K562 (cell line): Measurements from ENCODE around the gene ADAP2. TPM values are rescaled to one million over a fixed set of nuclear protein-coding genes. Genes with fewer than 3 reads are reported as not detected.
A peak's percentile ranks its signal among the peaks of the same experiment; 100 is the strongest.

Source experiments
- ARID2 ChIP-seq: fragments of 450-650 bp; IDR thresholded peaks from 2 replicates; pipeline ENCODE4 v1.6.1; 2017; ENCODE audit warnings: antibody characterized with exemption, mild to moderate bottlenecking
- CHCHD3 ChIP-seq: fragments of 250-450 bp; sonication (Bioruptor Pico); IDR thresholded peaks from 2 replicates; pipeline ENCODE4 v2.1.2; 2022; ENCODE audit warnings: mild to moderate bottlenecking
- EZH2 ChIP-seq: IDR thresholded peaks from 2 replicates; pipeline ENCODE4 v1.6.1; 2012; ENCODE audit warnings: low read depth, mild to moderate bottlenecking, inconsistent platforms, low read length, borderline replicate concordance
- FOS ChIP-seq: IDR thresholded peaks from 3 replicates; pipeline ENCODE4 v1.6.1; 2011; ENCODE audit not compliant: insufficient read length; ENCODE audit errors: extremely low read depth
- FOXA1 ChIP-seq: fragments of 450-650 bp; IDR thresholded peaks from 2 replicates; pipeline ENCODE4 v1.6.1; 2016; ENCODE audit warnings: mild to moderate bottlenecking, borderline replicate concordance
- GABPB2 ChIP-seq: fragments of 250-450 bp; sonication (Bioruptor Pico); conservative IDR thresholded peaks from 2 replicates; pipeline ENCODE4 v1.5.1; 2021; ENCODE audit warnings: mild to moderate bottlenecking
- HEY1 ChIP-seq: fragments of 250-450 bp; sonication (Bioruptor Pico); IDR thresholded peaks from 2 replicates; pipeline ENCODE4 v1.5.0; 2020; ENCODE audit warnings: mild to moderate bottlenecking, moderate library complexity, borderline replicate concordance
- IRF2 ChIP-seq: sonication (generic); formaldehyde crosslinking; IDR thresholded peaks from 2 replicates; pipeline ENCODE4 v1.8.1; 2022; ENCODE audit warnings: mild to moderate bottlenecking, missing genetic modification reagents
- KAT7 ChIP-seq: sonication (generic); formaldehyde crosslinking; IDR thresholded peaks from 2 replicates; pipeline ENCODE4 v1.8.0; 2022; ENCODE audit warnings: missing genetic modification reagents, mild to moderate bottlenecking, borderline replicate concordance
- NBN ChIP-seq: fragments of 450-650 bp; IDR thresholded peaks from 2 replicates; pipeline ENCODE4 v1.6.1; 2016; ENCODE audit warnings: low read depth, mild to moderate bottlenecking
- NFXL1 ChIP-seq: fragments of 450-650 bp; formaldehyde crosslinking; IDR thresholded peaks from 2 replicates; pipeline ENCODE4 v1.4.0; 2021; ENCODE audit warnings: mild to moderate bottlenecking
- POLR2G ChIP-seq: fragments of 200-400 bp; formaldehyde crosslinking; IDR thresholded peaks from 2 replicates; pipeline ENCODE4 v1.6.1; 2017; ENCODE audit warnings: low read depth, mild to moderate bottlenecking, antibody characterized with exemption, low read length, moderate library complexity
- PRPF4 ChIP-seq: fragments of 200-400 bp; formaldehyde crosslinking; IDR thresholded peaks from one replicate; pipeline ENCODE4 v1.6.1; 2017; ENCODE audit warnings: low read length, low read depth, mild to moderate bottlenecking; ENCODE audit not compliant: insufficient read depth, poor library complexity, severe bottlenecking
- PURB ChIP-seq: sonication (generic); formaldehyde crosslinking; IDR thresholded peaks from 2 replicates; pipeline ENCODE4 v1.9.0; 2021; ENCODE audit warnings: low read depth, mild to moderate bottlenecking, missing genetic modification reagents
- RBM34 ChIP-seq: fragments of 200-400 bp; formaldehyde crosslinking; IDR thresholded peaks from 2 replicates; pipeline ENCODE4 v1.6.1; 2018; ENCODE audit warnings: low read length, borderline replicate concordance; ENCODE audit not compliant: insufficient read depth
- SETDB1 ChIP-seq: IDR thresholded peaks from one replicate; pipeline ENCODE4 v1.6.1; 2012; ENCODE audit warnings: low read length, control low read depth, inconsistent platforms
- SMAD3 ChIP-seq: fragments of 450-650 bp; formaldehyde crosslinking; conservative IDR thresholded peaks from 2 replicates; pipeline ENCODE4 v1.4.0; 2020; ENCODE audit warnings: mild to moderate bottlenecking
- U2AF2 ChIP-seq: fragments of 200-400 bp; formaldehyde crosslinking; optimal IDR thresholded peaks from 2 replicates; pipeline ENCODE3; 2017; ENCODE audit warnings: low read depth, mild to moderate bottlenecking, low read length
- ZNF184 ChIP-seq: sonication (generic); formaldehyde crosslinking; IDR thresholded peaks from 2 replicates; pipeline ENCODE4 v1.5.0; 2020; ENCODE audit warnings: missing genetic modification reagents
- ZNF407 ChIP-seq: fragments of 450-650 bp; IDR thresholded peaks from 2 replicates; pipeline ENCODE4 v1.6.1; 2016; ENCODE audit warnings: low read depth
- ZNF408 ChIP-seq: fragments of 250-450 bp; sonication (Bioruptor Pico); IDR thresholded peaks from 2 replicates; pipeline ENCODE4 v1.4.0; 2020; ENCODE audit warnings: low read depth, mild to moderate bottlenecking, moderate library complexity
- ZNF830 ChIP-seq: fragments of 250-450 bp; sonication (Bioruptor Pico); IDR thresholded peaks from 2 replicates; pipeline ENCODE4 v1.5.0; 2021; ENCODE audit warnings: mild to moderate bottlenecking
- polyA plus RNA-seq, 8 experiments: library from polyadenylated mRNA; depleted of rRNA in 4 of 8; stranded (reverse) in 5 of 8; unstranded in 3 of 8; fragments of >200 nt; fragmentation: Nextera tagmentation in 2 of 8; fragmentation: Illumina TruSeq in 1 of 8; extraction: Ambion mirVana in 2 of 8; extraction: Trizol in 1 of 8; gene quantifications; 2 replicates each; pipeline versions ENCODE4 v1.2.1 to v1.2.3, GENCODE V29; 2011 to 2014; ENCODE audit warnings: inconsistent platforms in 1 of 8, missing spikeins in 1 of 8
- total RNA-seq, 7 experiments: library from RNA; depleted of rRNA in 6 of 7; stranded (reverse); fragments of >200 nt in 6 of 7; fragmentation: Illumina TruSeq in 2 of 7; extraction: Trizol in 2 of 7; gene quantifications; 2 replicates each; pipeline versions ENCODE4 v1.2.1 to v1.2.3, GENCODE V29; 2011 to 2021; ENCODE audit warnings: low replicate concordance in 1 of 7

Gene ADAP2
- total and polyA plus RNA-seq, 9 of the 15 experiments (the other 6 are each of a cell fraction or from before 2014, with no cell fraction given), result 0.06 to 0.73 (median 0.23) TPM; not detected in 5

- TF ChIP-seq ZNF184, result no peak
- TF ChIP-seq PRPF4, result no peak
- TF ChIP-seq ZNF407, result no peak
- no peak for TF ChIP-seq U2AF2
- no peak for TF ChIP-seq PURB
- TF ChIP-seq FOXA1, result no peak
- TF ChIP-seq GABPB2 (CRISPR knock-in tag), result no peak
- TF ChIP-seq KAT7 (CRISPR knock-in tag), result peak; percentile 95; the same call in 1 of the 2 replicates
- no peak for TF ChIP-seq NFXL1 (CRISPR knock-in tag)
- no peak for TF ChIP-seq HEY1 (CRISPR knock-in tag)
- TF ChIP-seq FOS, result no peak
- no peak for TF ChIP-seq SETDB1
- no peak for TF ChIP-seq ZNF830 (CRISPR knock-in tag)
- no peak for TF ChIP-seq SMAD3 (CRISPR knock-in tag)
- no peak for TF ChIP-seq IRF2 (CRISPR knock-in tag)
- TF ChIP-seq CHCHD3 (CRISPR knock-in tag), result no peak
- TF ChIP-seq EZH2, result no peak
- peak; percentile 81 for TF ChIP-seq NBN
- TF ChIP-seq POLR2G, result peak; percentile 97
- TF ChIP-seq ARID2, result no peak
- no peak for TF ChIP-seq ZNF408 (CRISPR knock-in tag)
- no peak for TF ChIP-seq RBM34
Observed at GRCh38 chr17:30906101-30906911, 15.4 kb upstream of the ADAP2 start, which contains the start of gene TEFM (continued).
